HG03432 (cell line): ENCODE results near the gene PLA2G12A.
"Not testable (repeated sequence)": the region's sequence is repeated elsewhere in the genome, so short reads cannot be mapped to it uniquely, and the experiment has no call there.

Experiments
- ATAC-seq: cut with Tn5 transposase; IDR thresholded peaks from one replicate; pipeline ENCODE4 v1.9.1; 2021; ENCODE audit warnings: mild to moderate bottlenecking, moderate library complexity; ENCODE audit not compliant: unreplicated experiment

Gene PLA2G12A

DNA sequence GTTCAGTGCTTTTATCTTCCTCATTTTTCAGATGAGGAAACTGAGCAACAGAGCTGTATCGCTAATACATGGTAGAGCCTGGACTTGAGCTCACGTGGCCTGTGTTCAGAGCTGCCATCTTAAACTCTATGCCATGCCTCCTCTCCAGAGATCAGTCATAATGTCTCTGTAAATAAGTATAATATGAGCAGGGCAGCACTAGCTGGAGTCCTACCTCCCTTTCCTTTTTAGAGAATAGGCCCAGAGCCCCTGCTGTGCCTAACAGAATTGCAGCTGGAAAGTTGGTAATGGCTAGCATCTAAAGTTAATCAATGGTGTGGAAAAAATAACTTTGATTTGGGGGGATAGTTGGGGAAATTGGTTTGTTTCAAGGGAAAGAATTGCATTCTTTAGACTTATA is 47.0 kb downstream of the PLA2G12A start:
- ATAC-seq = no peak

DNA sequence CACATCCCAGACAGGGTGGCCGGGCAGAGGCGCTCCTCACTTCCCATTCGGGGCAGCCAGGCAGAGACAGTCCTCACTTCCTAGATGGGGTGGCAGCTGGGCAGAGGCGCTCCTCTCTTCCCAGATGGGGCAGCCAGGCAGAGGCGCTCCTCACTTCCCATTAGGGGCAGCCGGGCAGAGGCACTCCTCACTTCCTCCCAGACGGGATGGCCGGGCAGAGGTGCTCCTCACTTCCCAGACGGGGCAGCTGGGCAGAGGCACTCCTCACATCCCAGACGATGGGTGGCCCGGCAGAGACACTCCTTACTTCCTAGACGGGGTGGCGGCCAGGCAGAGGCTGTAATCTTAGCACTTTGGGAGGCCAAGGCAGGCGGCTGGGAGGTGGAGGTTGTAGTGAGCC is 50.9 kb downstream of the PLA2G12A start:
- ATAC-seq = not testable (repeated sequence)

DNA sequence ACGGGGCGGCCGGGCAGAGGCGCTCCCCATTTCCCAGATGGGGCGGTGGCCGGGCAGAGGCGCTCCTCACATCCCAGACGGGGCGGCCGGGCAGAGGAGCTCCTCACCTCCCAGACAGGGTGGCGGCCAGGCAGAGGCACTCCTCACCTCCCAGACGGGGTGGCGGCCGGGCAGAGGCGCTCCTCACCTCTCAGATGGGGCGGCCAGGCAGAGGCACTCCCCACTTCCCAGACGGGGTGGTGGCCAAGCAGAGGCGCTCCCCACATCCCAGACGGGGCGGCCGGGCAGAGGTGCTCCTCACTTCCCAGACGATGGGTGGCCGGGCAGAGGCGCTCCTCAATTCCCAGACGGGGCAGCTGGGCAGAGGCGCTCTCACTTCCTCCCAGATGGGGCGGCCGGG is 51.4 kb downstream of the PLA2G12A start:
- not testable (repeated sequence) for ATAC-seq

DNA sequence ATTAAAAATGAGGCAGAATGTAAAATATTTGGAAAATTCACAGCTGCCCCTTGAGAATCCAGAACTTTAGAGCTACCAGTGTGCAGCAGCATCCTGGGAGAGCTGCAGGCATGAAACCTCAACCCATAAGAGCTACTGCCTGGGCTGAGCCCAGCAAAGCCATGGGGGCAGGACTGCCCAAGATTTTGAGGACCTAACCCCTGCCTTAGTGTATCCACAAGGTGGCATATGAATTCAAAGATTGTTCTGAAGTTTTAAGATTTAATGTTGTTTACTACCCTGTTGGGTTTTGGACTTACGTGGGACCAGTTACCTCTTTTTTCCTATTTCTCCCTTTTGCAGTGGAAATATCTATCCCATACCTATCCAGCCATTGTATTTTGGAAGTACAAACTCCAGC is 53.0 kb downstream of the PLA2G12A start:
- no peak for ATAC-seq

DNA sequence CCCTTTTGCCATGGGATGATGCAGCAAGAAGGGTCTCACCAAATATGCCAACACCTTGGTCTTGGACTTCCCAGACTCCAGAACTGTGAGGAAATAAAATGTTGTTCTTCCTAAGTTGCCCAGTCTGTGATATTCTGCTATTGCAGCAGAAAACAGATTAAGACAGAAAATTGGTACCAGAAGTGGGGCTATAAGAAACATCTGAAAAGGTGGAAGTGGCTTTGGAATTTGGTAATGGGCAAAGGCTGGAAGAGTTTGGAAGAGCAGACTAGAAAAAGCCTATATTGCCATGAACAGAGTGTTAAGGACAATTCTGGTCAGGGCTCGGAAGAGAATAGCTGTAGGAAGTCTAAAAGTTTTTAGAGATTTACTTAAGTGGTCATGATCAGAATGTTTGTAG is 54.0 kb downstream of the PLA2G12A start:
- ATAC-seq = no peak

DNA sequence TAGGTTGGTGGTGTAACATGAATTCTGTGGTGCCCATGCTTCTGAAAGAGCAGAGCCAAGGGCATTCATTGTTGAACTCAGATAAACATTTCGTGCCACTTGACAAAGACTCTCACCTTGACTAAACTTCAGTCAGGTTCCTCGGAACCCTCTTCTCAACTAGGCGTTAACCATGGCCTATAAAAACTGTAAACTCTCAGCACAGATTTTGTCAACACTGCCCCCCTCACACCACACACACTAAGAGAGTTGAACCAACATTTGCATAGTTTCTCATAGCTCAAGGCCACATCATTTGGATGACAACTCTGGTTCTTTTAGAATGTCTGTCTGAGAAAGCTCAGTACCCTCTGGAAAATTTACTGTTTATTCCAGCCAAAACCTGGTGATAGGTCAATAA is 54.7 kb downstream of the PLA2G12A start:
- no peak for ATAC-seq

DNA sequence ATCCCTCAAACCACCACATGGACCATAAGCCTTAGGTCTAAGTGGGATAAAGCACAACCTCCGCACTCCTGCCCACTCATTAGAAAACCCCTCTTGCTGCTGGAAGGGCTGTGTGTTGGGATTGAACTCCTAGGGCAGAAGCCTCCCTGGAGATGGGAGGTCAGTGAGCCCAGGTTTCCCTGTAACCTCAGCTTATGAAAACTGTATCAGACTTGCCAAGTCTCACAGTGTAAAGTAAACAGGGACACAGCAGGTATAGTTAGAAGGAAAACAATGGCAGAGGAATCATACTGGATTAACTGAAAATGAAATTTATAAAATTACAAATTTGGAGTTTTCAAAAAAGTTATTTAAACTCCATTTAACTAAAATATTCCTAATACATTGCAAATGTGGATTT is 56.6 kb downstream of the PLA2G12A start:
- ATAC-seq = no peak

DNA sequence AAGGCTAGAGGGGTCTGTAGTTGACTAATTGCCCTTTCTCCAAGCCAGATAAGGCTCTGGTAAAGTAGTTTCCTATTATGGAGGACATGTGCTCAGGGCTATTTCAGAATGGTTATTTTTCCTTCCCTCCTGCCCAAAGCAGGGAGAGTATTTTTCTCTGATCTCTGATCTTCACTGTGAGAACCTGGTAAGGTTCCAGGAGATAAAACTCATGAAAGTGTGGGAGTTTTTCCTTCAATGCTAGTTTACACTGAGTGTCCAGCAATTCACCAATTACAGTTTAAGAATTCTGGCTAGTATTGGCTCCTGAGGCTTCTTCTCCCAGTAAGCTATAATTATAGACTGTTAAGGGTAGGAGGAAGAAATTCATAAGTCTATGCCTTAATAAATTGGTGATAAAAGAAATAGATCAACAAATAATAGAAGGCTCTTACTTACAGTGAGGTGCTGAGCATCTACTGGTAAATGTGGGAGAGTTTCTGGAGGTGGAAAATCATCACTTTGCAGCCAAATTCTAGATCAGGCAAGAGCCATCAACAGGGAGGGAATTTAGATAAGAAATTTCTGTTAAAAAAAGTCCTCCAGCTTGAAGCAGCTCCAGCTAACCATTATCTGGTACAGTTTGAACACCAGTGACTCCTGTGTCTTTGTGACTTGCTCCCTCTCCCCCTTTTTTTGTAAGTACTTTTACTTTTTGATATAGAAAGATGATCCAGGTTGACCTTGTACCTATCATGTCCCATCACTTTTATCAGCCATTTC is 57.5 kb downstream of the PLA2G12A start:
- no peak for ATAC-seq

DNA sequence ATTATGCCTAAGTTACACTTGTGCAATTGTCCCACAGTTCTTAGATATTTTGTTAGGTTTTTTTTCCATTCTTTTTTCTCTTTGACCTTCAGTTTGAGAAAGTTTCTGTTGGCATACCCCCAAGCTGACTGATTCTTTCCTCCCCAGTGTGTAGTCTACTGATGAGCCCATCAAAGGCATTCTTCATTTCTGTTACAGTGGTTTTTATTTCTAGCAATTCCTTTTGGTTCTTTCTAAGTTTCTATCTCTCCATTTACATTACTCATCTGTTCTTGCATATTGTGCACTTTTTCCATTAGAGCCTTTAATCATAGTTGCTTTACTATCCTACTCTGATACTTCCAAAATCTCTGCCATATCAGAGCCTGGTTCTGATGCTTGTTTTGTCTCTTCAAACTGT is 58.5 kb downstream of the PLA2G12A start:
- ATAC-seq = no peak

DNA sequence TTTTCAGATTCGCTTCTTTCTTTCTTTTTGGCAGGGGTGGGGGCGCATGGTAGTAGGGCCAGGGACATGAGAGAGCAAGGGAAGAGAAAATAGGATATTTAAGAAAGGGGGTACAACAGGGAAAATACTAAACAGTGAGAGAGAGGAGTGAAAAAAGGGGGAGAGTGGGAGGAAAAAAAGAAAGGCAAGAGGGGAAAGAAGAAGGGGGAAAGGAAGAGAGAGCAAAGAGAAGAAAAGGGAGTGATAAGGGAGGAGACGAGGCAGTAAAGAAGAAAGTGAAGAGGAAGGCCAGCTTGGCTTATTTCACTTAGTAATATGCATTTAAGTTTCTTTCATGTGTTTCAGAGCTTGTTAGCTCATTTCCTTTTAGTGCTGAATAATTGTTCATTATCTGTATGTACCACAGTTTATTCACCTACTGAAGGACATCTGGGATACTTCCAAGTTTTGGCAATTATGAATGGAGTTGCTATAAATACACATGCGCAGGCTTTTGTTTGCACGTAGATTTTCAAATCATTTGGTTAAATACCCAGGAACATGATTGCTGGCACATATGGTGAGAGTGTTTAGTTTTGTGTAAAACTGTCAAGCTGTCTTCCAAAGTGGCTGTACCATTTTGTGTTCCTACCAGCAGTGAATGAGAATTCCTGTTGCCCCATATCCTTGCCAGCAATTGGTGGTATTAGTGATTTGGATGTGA is 63.9 kb downstream of the PLA2G12A start:
- no peak for ATAC-seq

DNA sequence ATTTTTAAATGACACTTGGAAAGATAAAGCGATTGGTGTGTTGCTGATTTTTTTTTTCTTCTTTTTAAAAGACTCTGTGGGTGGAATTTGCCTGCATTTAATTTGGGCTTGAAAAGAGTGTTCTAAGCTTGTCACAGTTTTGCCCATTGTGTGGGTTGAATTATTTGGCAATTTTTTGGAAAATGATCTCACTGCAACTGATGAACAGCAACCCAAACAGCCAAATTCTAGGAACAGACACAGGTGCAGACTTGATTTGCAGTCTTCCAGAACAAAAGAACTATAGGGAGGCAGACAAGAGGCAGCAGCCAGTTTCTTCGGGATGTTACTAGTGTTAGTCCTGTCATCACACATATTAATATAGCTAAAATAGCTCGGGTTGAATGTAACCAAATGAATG is 67.1 kb downstream of the PLA2G12A start:
- no peak for ATAC-seq

DNA sequence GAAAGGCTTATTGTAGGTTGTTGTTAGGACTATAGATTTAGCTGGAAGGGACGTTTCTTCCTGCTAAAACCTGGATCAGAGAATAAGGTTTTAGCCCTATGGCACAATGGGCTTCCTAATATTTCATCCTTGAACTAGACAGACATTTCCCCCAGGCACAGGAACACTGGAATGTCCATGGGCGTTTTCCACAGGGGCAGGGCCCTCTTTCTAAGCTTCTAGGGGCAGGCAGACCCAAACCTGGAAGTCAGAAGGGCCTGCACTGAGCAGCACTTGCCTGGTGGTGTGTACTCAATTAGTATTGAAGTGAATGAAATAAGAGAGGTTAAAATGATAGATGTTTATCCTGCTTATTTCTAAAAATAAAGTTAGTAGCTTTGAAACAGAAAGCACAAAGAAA is 67.8 kb downstream of the PLA2G12A start:
- no peak for ATAC-seq
